ENCODE measurements around the gene YIPF1.

DNA sequence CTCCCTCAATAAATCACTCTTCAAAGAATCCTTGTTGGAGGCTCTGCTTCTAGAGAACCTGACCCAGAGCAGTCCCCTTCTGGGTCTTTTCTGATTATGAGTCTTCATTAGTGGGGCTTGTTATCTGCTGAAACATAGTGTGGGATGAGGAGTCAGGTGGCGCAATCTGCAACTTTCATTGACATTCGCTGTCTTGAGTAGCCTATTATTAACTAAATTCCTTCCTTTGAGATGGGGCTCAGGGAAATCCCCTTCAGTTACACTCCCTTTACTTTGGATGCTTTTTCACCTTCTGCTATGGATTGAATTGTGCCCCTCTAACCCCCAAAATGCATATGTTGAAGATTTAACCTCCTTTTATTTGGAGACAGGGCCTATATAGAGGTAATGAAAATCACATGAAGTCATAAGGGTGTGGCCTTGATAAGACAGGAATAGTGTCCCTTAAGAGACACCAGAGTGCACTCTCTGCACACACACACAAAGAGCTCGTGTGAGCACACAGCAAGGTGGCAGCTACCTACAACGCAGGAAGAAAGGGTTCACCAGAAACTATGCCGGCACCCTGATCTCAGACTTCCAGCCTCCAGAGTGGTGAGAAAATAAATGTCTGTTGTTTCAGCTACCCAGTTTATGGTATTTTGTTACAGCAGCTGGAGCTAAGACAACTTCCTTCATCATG is 23.9 kb upstream of the YIPF1 start:
- TF ChIP-seq, protein P1, sequence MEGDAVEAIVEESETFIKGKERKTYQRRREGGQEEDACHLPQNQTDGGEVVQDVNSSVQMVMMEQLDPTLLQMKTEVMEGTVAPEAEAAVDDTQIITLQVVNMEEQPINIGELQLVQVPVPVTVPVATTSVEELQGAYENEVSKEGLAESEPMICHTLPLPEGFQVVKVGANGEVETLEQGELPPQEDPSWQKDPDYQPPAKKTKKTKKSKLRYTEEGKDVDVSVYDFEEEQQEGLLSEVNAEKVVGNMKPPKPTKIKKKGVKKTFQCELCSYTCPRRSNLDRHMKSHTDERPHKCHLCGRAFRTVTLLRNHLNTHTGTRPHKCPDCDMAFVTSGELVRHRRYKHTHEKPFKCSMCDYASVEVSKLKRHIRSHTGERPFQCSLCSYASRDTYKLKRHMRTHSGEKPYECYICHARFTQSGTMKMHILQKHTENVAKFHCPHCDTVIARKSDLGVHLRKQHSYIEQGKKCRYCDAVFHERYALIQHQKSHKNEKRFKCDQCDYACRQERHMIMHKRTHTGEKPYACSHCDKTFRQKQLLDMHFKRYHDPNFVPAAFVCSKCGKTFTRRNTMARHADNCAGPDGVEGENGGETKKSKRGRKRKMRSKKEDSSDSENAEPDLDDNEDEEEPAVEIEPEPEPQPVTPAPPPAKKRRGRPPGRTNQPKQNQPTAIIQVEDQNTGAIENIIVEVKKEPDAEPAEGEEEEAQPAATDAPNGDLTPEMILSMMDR (IDR thresholded peaks at IDR 0.05): no peak
- TF ChIP-seq POLR2A (IDR thresholded peaks at IDR 0.05): no peak
